GM21390 (cell line): ENCODE data around the gene GNAI3.
A peak's percentile ranks its signal among the peaks of the same experiment; 100 is the strongest.

Experiments used
- ATAC-seq: cut with Tn5 transposase; IDR thresholded peaks from one replicate; pipeline ENCODE4 v1.9.1; 2021; ENCODE audit not compliant: unreplicated experiment

Gene GNAI3

GRCh38 chr1:109543988-109544735 lies 4.3 kb upstream of the GNAI3 start:
- no peak for ATAC-seq

GRCh38 chr1:109546311-109547109 lies 1.9 kb upstream of the GNAI3 start:
- ATAC-seq, result peak; percentile 50

- peak; percentile 4 for ATAC-seq
Observed at GRCh38 chr1:109547463-109548320, 723 bp upstream of the GNAI3 start.

GRCh38 chr1:109556563-109556962 lies 8.1 kb downstream of the GNAI3 start:
- ATAC-seq, result no peak

GRCh38 chr1:109557520-109557919 lies 9.1 kb downstream of the GNAI3 start:
- no peak for ATAC-seq

- ATAC-seq, result no peak
Observed at GRCh38 chr1:109559995-109560394, 11.6 kb downstream of the GNAI3 start.

- ATAC-seq, result no peak
Observed at GRCh38 chr1:109564194-109564878, 15.9 kb downstream of the GNAI3 start.

- no peak for ATAC-seq
Observed at GRCh38 chr1:109565241-109565640, 16.8 kb downstream of the GNAI3 start.

GRCh38 chr1:109566982-109567381 lies 18.6 kb downstream of the GNAI3 start:
- no peak for ATAC-seq

- ATAC-seq, result no peak
Observed at GRCh38 chr1:109567877-109568672, 19.7 kb downstream of the GNAI3 start.

GRCh38 chr1:109569323-109569722 lies 20.9 kb downstream of the GNAI3 start:
- no peak for ATAC-seq

GRCh38 chr1:109570414-109570813 lies 22.0 kb downstream of the GNAI3 start:
- no peak for ATAC-seq

- ATAC-seq, result no peak
Observed at GRCh38 chr1:109573785-109574184, 25.4 kb downstream of the GNAI3 start.

- no peak for ATAC-seq
Observed at GRCh38 chr1:109578947-109579443, 30.6 kb downstream of the GNAI3 start.

- ATAC-seq, result no peak
Observed at GRCh38 chr1:109579491-109579890, 31.1 kb downstream of the GNAI3 start.

GRCh38 chr1:109582021-109582420 lies 33.6 kb downstream of the GNAI3 start:
- no peak for ATAC-seq

GRCh38 chr1:109584766-109585165 lies 36.4 kb downstream of the GNAI3 start:
- ATAC-seq, result no peak

- ATAC-seq, result no peak
Observed at GRCh38 chr1:109586055-109586454, 37.6 kb downstream of the GNAI3 start.

GRCh38 chr1:109589177-109589576 lies 40.8 kb downstream of the GNAI3 start:
- no peak for ATAC-seq

- no peak for ATAC-seq
Observed at GRCh38 chr1:109589679-109590078, 41.3 kb downstream of the GNAI3 start.
